GM13977 (cell line): ENCODE data around the gene RNF7.
"Not testable (repeated sequence)": the region's sequence is repeated elsewhere in the genome, so short reads cannot be mapped to it uniquely, and the experiment has no call there.

ENCODE experiments used
- DNase-seq: peaks from one replicate; pipeline ENCODE4 v3.0.0; 2012; ENCODE audit warnings: low spot score
- CTCF ChIP-seq: IDR thresholded peaks from 2 replicates; pipeline ENCODE4 v1.5.1; 2012; ENCODE audit warnings: mild to moderate bottlenecking, control low read depth; ENCODE audit not compliant: insufficient read depth; ENCODE audit errors: extremely low read depth, missing control alignments
- in situ Hi-C: fragments of 300-500 bp; cut with MboI; formaldehyde crosslinking; loops from one replicate; pipeline ENCODE4 v1.12.0; 2022; ENCODE audit warnings: low sequenced_read_pairs, low pct_unique_long_range_greater_than_20kb, mixed read lengths, inconsistent platforms; ENCODE audit not compliant: unreplicated experiment

RNF7 gene

GRCh38 chr3:141738022-141738890 lies at the start of gene RNF7:
TSS of gene RNF7 (plus strand) at chr3:141738298. CDS start at chr3:141738342, 44 bp downstream.
- DNase-seq: peak; percentile 94
- in situ Hi-C loops: no loop called here
- TF ChIP-seq CTCF: peak; percentile 88

GRCh38 chr3:141690431-141691072 lies 47.5 kb upstream of the RNF7 start:
- TF ChIP-seq CTCF: no peak
- in situ Hi-C loops: no loop called here

GRCh38 chr3:141691471-141691870 lies 46.6 kb upstream of the RNF7 start:
- DNase-seq, in situ Hi-C loops: not testable (repeated sequence)

More at GRCh38 chr3:141690431-141691072, 47.5 kb upstream of the RNF7 start:
- no peak for DNase-seq

GRCh38 chr3:141692973-141693372 lies 45.1 kb upstream of the RNF7 start:
- DNase-seq, in situ Hi-C loops: not testable (repeated sequence)

GRCh38 chr3:141699324-141699723 lies 38.8 kb upstream of the RNF7 start:
- DNase-seq: no peak
- in situ Hi-C loops: no loop called here
- no peak for TF ChIP-seq CTCF

- in situ Hi-C loops: no loop called here
- DNase-seq: no peak
- TF ChIP-seq CTCF: no peak
Observed at GRCh38 chr3:141699897-141700296, 38.2 kb upstream of the RNF7 start.

GRCh38 chr3:141703367-141703766 lies 34.7 kb upstream of the RNF7 start:
- in situ Hi-C loops: not testable (repeated sequence)

GRCh38 chr3:141707741-141708203 lies 30.3 kb upstream of the RNF7 start:
- in situ Hi-C loops: no loop called here
- no peak for TF ChIP-seq CTCF
- no peak for DNase-seq

More at GRCh38 chr3:141703367-141703766, 34.7 kb upstream of the RNF7 start:
- not testable (repeated sequence) for DNase-seq
